ENCODE measurements around the gene LYL1. TPM values are rescaled to one million over a fixed set of nuclear protein-coding genes. Genes with fewer than 3 reads are reported as not detected.

LYL1 gene
- polyA plus RNA-seq, 1 donor from 2014 or later, result not detected

GRCh38 chr19:13092158-13092543 is 10.5 kb downstream of the LYL1 start:
- Histone ChIP-seq H3K36me3 (ENCODE audit: insufficient read depth, low read length) (no peaks in the 10 kb centered on the region), H3K4me3 (ENCODE audit: low read length) (no peak overlapping the region)

GRCh38 chr19:13091400-13092157 is 11.1 kb downstream of the LYL1 start:
- Histone ChIP-seq H3K36me3 (ENCODE audit: insufficient read depth, low read length) (no peaks in the 10 kb centered on the region), H3F3A (ENCODE audit: insufficient read depth, low read length, poor library complexity, severe bottlenecking) (no peaks in the 10 kb centered on the region), H3K9ac (ENCODE audit: low read length) (no peak overlapping the region), H3K4me3 (ENCODE audit: low read length) (no peak overlapping the region), H3K9me2 (ENCODE audit: insufficient read depth, low read length) (no peaks in the 10 kb centered on the region), H3K4me2 (ENCODE audit: low read length) (no peak overlapping the region), H3K79me2 (replicated peaks; ENCODE audit: insufficient read depth, low read length) (no peaks in the 10 kb centered on the region), H3K27me3 (ENCODE audit: insufficient read depth, low read depth, low read length) (peaks cover 28% of the 10 kb centered on the region), H2AFZ (ENCODE audit: low read depth, low read length) (no peak overlapping the region), H3K9me3 (ENCODE audit: low read length) (no peaks in the 10 kb centered on the region), H4K20me1 (ENCODE audit: insufficient read depth) (no peaks in the 10 kb centered on the region), H3K27ac (ENCODE audit: low read length) (no peak overlapping the region)
- TF ChIP-seq CTCF (IDR thresholded peaks at IDR 0.05; ENCODE audit: poor library complexity, severe bottlenecking) (no peak), TAF1 (IDR thresholded peaks at IDR 0.05; ENCODE audit: low read depth) (no peak), EZH2 (IDR thresholded peaks at IDR 0.05; ENCODE audit: borderline replicate concordance, insufficient read depth, low read length, poor library complexity, severe bottlenecking) (no peak), REST (IDR thresholded peaks at IDR 0.05; ENCODE audit: borderline replicate concordance) (no peak), SMC3 (conservative IDR thresholded peaks at IDR 0.05; ENCODE audit: poor library complexity) (no peak), RAD21 (conservative IDR thresholded peaks at IDR 0.05) (no peak), POLR2AphosphoS5 (IDR thresholded peaks at IDR 0.05) (no peak), MXI1 (conservative IDR thresholded peaks at IDR 0.05; ENCODE audit: poor library complexity, severe bottlenecking) (no peak), EP300 (conservative IDR thresholded peaks at IDR 0.05; ENCODE audit: poor library complexity, severe bottlenecking) (no peak)

More at GRCh38 chr19:13092158-13092543, 10.5 kb downstream of the LYL1 start:
- Histone ChIP-seq H2AFZ (ENCODE audit: low read depth, low read length) (no peak overlapping the region), H3K9me2 (ENCODE audit: insufficient read depth, low read length) (no peaks in the 10 kb centered on the region), H3F3A (ENCODE audit: insufficient read depth, low read length, poor library complexity, severe bottlenecking) (no peaks in the 10 kb centered on the region), H3K79me2 (replicated peaks; ENCODE audit: insufficient read depth, low read length) (no peaks in the 10 kb centered on the region), H4K20me1 (ENCODE audit: insufficient read depth) (no peaks in the 10 kb centered on the region), H3K9me3 (ENCODE audit: low read length) (no peaks in the 10 kb centered on the region), H3K9ac (ENCODE audit: low read length) (no peak overlapping the region), H3K27me3 (ENCODE audit: insufficient read depth, low read depth, low read length) (peaks cover 33% of the 10 kb centered on the region), H3K27ac (ENCODE audit: low read length) (no peak overlapping the region), H3K4me2 (ENCODE audit: low read length) (no peak overlapping the region)
- TF ChIP-seq CTCF (IDR thresholded peaks at IDR 0.05; ENCODE audit: poor library complexity, severe bottlenecking) (no peak), TAF1 (IDR thresholded peaks at IDR 0.05; ENCODE audit: low read depth) (no peak), SMC3 (conservative IDR thresholded peaks at IDR 0.05; ENCODE audit: poor library complexity) (no peak), EP300 (conservative IDR thresholded peaks at IDR 0.05; ENCODE audit: poor library complexity, severe bottlenecking) (no peak), POLR2AphosphoS5 (IDR thresholded peaks at IDR 0.05) (no peak)
